A375 (cell line): ENCODE results near the gene EEF1AKMT3. TPM values are rescaled to one million over a fixed set of nuclear protein-coding genes. Genes with fewer than 3 reads are reported as not detected.

ENCODE experiments used
- small RNA-seq: library from RNA; depleted of rRNA; stranded (forward); fragments of <200 nt; gene quantifications from one replicate; pipeline ENCODE3, GENCODE V24; 2014
- total RNA-seq: library from RNA; depleted of rRNA; stranded (reverse); fragments of >200 nt; shearing (Covaris generic); gene quantifications from 2 replicates; pipeline ENCODE4 v1.2.3, GENCODE V29; 2014; rRNA removed

Gene EEF1AKMT3
- total RNA-seq = 3.0 and 3.3 TPM in 2 replicates

GRCh38 chr12:57772429-57773322 lies at the start of gene EEF1AKMT3:
Gene EEF1AKMT3 (plus strand): TSS chr12:57772614. CDS start chr12:57772725, 111 bp downstream.

GRCh38 chr12:57738661-57739237 lies 33.7 kb upstream of the EEF1AKMT3 start, which contains the start of gene AGAP2:
Gene AGAP2 (minus strand): TSS chr12:57738742. CDS start chr12:57738246, 496 bp downstream.

GRCh38 chr12:57744777-57745484 lies 27.5 kb upstream of the EEF1AKMT3 start, which contains the start of gene TSPAN31:
Gene TSPAN31 (plus strand): TSS chr12:57745039. CDS start chr12:57745155, 116 bp downstream.

GRCh38 chr12:57751788-57752667 lies 20.4 kb upstream of the EEF1AKMT3 start, which contains the start of gene CDK4:
Gene CDK4 (minus strand): TSS chr12:57752310. CDS start chr12:57751717, 593 bp downstream.

GRCh38 chr12:57754411-57755193 lies 17.8 kb upstream of the EEF1AKMT3 start, which contains the start of gene MARCHF9:
Gene MARCHF9 (plus strand): TSS chr12:57755103. CDS start chr12:57755529, 426 bp downstream.

GRCh38 chr12:57766464-57767304 lies 5.7 kb upstream of the EEF1AKMT3 start, which contains the start of gene CYP27B1:
Gene CYP27B1 (minus strand): TSS chr12:57767078. CDS start chr12:57767041, 37 bp downstream.

DNA sequence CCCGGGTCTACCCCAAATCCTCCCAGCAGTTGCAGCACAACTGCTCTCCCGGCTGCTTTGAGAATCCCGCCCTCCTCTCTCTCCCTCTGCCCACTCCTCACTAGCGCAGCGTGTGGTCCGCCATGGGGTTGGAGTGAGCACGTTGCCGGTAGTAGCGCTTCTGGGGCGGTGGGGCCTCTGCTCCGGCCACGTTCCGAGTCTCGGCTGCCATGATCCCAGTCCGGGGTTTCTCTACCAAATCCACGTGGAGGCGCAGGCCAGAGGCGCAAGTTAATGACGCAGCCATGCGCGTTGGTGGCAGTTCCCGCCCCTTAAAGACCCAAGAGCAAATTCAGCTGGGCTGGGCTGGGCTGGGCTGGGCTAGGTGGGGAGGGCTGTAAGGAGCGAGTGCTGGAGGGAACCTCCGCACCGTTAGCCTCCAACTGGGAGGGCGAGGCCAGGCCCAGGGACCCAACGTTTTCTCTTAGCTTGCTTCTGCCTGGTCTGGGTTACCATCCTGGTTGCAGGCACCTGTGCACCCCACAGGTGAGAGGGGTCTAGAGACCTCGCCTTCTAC lies 463 bp upstream of the EEF1AKMT3 start, which contains the start of gene METTL1:
Gene METTL1 (minus strand): TSS at position 233 of the 556 bp plus-strand sequence. CDS start 22 bp downstream, at position 211.

DNA sequence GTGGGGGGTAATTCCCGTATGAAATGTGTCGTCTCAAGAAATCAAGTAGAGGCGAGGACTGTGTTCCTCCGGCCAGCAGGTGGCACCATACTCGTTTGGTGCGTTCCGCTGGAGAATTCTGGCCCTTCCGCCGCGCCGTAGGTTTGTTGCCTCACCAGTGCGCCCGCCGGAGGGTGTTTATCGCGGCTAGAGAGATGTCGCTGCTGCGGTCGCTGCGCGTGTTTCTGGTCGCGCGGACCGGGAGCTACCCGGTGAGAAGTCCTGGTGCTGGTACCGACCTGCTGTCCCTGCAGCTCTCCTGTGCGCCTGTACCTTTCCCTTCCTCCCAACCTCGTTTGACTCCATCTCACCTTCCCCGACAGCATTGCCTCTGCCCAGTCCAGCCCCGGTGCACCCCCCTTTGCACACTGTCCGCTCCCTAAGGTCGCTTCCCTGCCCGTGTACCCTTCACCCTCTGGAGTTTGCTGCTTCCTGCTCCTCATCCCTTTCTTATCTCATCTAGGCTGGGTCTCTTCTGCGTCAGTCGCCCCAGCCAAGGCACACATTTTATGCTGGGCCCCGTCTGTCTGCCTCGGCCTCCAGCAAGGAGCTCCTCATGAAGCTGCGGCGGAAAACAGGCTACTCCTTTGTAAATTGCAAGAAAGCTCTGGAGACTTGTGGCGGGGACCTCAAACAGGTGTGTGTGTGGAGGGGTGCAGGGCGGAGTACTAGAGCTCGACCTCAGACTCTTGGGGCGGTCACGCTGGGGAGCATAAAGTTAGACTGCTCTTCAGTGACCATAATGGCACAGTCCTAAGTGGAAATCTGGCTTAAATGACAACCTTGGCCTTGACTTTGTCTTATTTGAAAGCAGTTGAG lies 10.4 kb downstream of the EEF1AKMT3 start, which contains the start of gene TSFM:
Gene TSFM (plus strand): TSS at position 180 of the 858 bp plus-strand sequence. CDS start 15 bp downstream, at position 195.

Small RNA genes within 50 kb of the gene (small RNA-seq; reads per million reads assigned to genes)
- gene MIR26A2 = 0.17 reads per million
- gene RNU6-1083P = not detected

Other genes with a start within 250 kb of the EEF1AKMT3 start
- 13.7 and 25.7 TPM in 2 replicates for gene MBD6, start 249.8 kb upstream of the EEF1AKMT3 start, total RNA-seq
- 75.2 and 76.3 TPM in 2 replicates for gene DCTN2, start 225.4 kb upstream of the EEF1AKMT3 start, total RNA-seq
- gene KIF5A, start 222.6 kb upstream of the EEF1AKMT3 start, total RNA-seq = 0.41 and 0.58 TPM in 2 replicates
- 23.7 and 30.1 TPM in 2 replicates for gene PIP4K2C, start 181.4 kb upstream of the EEF1AKMT3 start, total RNA-seq
- 28.2 and 32.4 TPM in 2 replicates for gene DTX3, start 167.8 kb upstream of the EEF1AKMT3 start, total RNA-seq
- 22.6 and 46.8 TPM in 2 replicates for gene ARHGEF25, start 161.2 kb upstream of the EEF1AKMT3 start, total RNA-seq
- 25.6 and 26.7 TPM in 2 replicates for gene B4GALNT1, start 139.4 kb upstream of the EEF1AKMT3 start, total RNA-seq
- 135 and 140 TPM in 2 replicates for gene OS9, start 78.5 kb upstream of the EEF1AKMT3 start, total RNA-seq
- gene AGAP2, start 33.9 kb upstream of the EEF1AKMT3 start, total RNA-seq = 2.1 and 2.3 TPM in 2 replicates
- 36.1 and 40.0 TPM in 2 replicates for gene TSPAN31, start 27.6 kb upstream of the EEF1AKMT3 start, total RNA-seq
- 322 and 387 TPM in 2 replicates for gene CDK4, start 20.3 kb upstream of the EEF1AKMT3 start, total RNA-seq
- 10.2 and 11.7 TPM in 2 replicates for gene MARCHF9, start 17.5 kb upstream of the EEF1AKMT3 start, total RNA-seq
- gene CYP27B1, start 5.5 kb upstream of the EEF1AKMT3 start, total RNA-seq = 16.1 and 17.0 TPM in 2 replicates
- 24.6 and 27.6 TPM in 2 replicates for gene METTL1, start 509 bp upstream of the EEF1AKMT3 start, total RNA-seq
- gene TSFM, start 10.2 kb downstream of the EEF1AKMT3 start, total RNA-seq = 49.7 and 53.0 TPM in 2 replicates
- 0.72 and 1.6 TPM in 2 replicates for gene AVIL, start 46.1 kb downstream of the EEF1AKMT3 start, total RNA-seq
- 52.2 and 52.6 TPM in 2 replicates for gene CTDSP2, start 74.1 kb downstream of the EEF1AKMT3 start, total RNA-seq
- 8.8 and 10.5 TPM in 2 replicates for gene ATP23, start 169.0 kb downstream of the EEF1AKMT3 start, total RNA-seq